Measurements from ENCODE around the gene MVD.
A peak's percentile ranks its signal among the peaks of the same experiment; 100 is the strongest.
"Not testable (repeated sequence)": the region's sequence is repeated elsewhere in the genome, so short reads cannot be mapped to it uniquely, and the experiment has no call there.

The MVD gene

DNA sequence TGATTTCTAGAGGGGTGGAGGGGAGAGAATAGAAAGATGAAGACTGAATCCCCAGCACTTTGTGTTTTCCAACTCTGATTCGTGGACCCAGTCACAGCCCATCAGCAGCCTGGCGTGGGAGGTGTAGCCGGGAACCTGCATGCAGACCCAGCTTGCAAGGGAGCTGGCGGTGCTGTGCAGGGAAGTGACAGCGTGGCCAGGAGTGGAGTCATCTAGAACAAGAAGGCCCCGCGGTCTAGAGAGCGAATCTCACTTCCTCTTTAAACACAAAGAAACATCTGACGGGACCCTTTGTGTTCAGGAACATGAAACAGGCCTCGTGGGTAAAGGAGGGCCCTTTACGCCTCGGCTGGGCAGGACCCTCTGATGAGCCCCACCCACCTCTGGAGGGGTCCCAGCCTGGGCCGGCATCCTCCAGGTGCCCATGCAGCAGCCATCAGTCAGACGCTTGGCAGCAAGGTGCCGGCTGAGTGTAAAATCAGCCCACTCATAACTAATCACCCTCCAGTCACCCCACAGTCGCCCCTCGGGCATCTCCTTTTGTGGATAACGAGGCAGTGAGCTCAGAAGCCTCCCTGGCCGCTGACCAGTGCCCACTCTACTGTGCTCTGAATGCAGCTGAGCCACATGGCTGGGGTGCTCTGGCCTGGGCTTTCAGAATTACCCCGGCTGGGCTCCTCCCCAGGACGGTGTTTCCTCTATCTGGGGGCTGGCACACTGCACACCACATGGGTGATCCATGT, 19.0 kb upstream of the MVD start:
- peak; percentile 56 for DNase-seq (ENCODE audit: low read depth)

DNA sequence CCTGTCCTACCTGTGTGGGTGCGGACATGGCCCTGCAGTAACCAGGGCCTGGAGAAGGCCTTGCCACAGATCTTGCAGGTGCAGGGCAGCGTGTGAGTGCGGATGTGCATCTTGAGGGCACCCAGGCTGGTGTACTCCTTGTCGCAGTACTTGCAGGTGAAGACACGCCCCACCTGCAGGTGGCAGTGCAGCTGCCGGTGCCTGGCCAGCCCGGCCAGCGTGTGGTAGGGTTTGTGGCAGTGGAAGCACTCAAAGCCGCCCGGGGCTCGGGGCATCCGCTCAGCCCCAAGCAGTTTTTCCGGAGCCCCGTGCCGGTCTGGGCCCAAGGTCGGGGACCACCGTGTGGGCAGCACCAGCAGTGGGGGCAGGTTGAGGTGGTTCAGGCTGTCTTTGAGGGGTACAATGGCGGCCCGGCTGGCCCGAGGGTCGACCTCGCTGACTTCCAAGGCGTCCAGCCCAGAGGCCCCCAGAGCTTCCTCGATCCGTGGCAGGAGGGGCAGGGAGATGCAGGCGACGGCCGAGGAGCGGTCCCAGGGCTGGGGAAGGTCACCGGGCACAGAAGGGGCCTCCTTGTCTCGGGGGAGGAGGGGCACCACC, 18.3 kb upstream of the MVD start:
- no peak for DNase-seq (ENCODE audit: low read depth)

DNA sequence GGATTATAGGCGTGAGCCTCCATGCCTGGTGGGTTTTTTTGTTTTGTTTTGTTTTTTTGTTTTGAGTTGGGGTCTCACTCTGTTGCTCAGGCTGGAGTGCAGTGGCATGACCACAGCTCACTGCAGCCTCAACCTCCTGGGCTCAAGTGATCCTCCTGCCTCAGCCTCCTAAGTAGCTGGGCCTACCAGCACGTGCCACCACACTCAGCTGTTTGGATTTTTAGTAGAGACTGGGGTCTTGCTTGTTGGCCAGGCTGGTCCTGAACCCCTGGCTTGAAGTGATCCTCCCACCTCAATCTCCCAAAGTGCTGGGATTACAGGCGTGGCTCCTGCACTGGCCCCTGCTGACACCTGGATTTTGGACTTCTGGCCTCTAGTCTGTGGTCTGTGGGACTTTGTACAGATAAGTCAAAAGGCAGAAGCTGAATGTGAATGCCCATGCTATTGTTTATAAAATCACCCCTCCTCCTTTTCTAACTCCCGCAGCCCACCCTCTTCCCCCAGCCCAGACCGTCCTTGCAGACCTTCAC, 17.7 kb upstream of the MVD start:
- no peak for DNase-seq (ENCODE audit: low read depth)

DNA sequence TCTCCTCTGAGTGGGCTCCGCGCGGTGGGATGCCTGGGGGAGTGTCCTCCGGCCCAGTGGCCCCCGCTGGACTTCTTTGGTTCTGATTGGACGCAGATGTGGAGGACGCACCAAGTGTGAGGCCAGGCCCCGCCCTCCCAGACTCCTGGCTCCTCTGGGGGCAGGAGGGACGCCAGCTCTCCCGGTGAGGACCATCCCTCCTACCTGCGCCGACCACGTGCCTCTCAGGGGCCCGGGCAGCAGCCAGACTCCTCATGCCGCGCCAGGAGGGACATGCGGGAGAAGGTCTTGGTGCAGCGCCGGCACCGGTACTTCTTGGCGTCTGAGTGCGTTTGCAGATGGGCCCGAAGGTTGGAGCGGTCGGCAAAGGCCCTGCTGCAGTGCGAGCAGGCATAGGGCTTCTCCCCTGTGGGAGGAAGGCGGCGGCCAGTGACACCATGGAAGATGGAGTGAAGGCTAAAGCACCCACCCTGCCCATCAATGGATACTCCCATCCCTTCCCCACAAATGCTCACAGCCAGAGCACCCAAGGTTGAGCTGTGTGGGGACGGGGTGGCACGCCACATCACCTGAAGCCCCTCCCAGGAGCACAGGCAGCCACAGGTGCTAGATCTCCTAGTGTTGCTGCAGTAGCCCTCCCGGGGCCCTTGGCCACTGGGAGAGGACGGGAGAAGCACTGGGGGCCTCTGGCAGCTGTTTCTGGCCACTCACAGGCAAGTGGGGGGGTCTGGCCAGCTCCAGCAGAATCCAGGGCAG, 15.5 kb upstream of the MVD start:
- no peak for DNase-seq (ENCODE audit: low read depth)

DNA sequence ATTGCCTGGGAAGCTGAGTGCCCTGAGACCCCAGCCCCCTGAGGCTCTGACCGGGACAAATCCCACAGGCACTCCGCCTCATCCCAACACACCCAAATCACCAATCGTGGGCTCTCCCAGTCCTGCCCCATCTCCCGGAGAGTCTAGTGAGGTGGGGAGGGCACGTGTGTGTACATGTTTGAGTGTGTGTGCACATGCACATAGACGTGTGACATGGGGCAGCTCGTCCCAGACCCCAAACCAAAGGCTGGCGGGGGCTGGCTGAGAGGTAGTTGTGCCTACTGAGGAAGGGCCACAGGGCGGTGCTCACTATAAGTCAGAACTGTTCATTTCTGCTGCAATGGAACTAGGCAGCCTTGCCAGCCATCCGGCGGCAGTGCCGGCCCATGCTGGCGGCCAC, 14.8 kb upstream of the MVD start:
- DNase-seq (ENCODE audit: low read depth): no peak

DNA sequence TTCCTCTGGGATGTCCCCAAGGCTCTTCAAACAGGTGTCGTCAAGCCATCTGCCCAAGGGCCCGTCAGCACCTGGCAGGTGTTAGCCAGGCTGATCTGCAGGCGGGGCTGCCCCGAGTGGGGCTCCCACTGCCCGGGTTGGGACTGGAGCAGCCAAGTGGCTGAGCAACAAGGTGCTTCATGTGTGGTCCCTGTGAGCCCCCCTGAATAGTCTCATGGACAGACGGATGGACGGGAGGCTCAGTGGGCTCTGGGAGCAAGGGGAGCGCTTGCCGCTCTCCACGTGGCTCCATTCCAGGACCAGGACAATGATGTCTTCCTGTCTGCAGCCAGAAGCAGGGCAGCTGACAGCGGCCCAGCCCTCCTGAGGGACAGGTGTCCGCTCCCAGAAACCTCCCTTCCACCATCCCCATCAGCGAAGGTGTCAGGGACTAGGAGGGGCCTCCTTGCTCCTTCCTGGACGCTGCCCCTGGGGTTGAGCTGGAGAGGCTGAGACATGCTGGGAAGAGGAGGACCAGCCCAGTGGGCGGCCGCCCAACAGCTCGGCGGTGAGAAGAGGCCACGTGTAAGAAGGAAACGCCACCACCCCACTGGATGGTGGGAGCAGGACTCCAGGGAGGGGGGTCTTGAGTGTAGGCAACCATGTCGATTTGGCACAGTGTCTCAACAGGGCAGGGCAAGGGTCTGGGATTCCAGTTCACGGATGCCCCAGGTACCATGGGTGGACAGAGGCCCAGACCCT, 13.8 kb upstream of the MVD start:
- no peak for DNase-seq (ENCODE audit: low read depth)

DNA sequence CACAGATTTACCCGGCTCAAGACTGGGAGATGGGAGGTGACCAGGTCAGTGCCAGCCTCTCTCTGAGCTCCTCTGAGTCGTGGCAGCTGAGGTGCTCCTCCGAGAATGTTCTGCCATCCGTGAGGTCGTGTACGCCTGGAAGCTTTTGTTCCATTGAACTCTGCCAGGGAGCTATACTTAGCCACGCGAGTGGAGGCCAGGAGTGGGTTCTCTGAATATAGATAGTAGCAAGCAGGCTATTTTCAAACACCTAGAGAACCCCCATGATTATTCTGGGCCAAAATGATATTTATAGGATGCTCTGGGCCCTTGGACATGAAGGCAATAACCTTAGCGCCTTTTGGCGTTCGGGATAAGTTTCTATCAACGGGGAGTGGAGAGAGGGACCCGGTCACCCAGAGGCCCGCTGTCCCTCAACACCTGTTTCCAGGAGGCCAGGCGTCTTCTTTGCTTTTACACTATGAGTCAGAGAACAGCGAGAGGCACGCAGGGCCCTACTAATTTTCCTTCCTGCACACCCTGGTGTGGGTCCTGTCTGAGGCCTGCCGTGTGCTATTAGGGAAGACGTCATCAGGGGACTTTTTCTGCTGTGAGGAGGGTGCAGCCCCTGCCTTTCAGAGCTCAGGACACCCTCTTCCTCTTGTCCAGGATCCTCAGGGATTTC, 11.0 kb upstream of the MVD start:
- no peak for DNase-seq (ENCODE audit: low read depth)

DNA sequence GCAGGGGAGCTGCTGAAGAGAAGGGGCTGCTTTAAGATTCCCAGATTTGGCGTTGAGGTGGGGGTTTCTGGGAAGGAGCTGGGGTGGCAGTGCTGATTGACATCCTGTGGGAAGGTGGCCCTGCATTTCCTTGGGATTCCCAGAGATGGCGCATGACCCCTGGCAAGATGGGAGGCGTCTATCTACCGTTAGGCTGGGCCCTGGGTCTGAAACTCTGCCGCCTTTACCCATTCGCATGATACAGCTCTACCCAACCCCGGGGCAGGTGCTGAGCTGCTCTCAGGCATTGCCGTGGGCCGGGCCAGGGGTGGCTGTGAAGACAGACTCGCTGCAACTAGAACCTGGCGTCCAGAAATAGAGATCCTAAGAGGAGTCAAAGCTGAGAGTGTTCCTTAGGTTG, 9.9 kb upstream of the MVD start:
- no peak for DNase-seq (ENCODE audit: low read depth)

DNA sequence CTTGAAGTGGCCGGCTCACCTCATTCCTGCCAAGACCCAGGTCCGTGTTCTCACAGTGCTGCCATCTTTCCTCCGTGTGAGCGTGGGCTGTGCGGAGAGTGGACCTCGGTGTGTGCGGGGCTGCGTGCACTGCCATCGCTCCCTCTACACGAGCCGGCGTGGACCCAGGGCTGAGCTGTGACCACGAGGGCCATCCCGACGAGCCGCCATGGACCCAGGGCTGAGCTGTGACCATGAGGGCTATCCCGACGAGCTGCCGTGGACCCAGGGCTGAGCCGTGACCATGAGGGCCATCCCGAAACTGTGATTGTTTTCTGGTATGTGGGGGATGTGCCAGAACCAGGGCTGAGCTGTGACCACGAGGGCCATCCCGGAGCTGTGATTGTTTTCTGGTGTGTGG, 8.9 kb upstream of the MVD start:
- DNase-seq (ENCODE audit: low read depth): no peak

DNA sequence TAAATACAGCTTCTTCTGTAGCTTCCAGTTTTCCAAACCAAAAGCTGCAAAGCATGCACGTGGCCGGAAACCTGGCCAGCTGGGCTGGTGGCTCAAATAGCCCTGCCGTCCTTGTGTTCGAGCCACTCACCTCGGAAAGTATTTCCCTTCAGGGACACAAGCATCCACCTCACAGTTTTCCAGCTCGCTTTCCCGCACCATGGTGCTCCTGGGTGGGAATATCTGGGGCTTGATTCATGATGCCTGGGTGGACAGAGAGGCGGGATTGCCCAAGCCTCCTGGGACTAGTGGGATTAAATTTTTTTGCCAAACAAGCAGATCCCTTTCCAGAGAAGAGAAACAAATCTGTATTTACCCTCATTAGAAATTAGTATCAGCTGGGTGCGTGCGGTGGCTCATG, 7.1 kb upstream of the MVD start:
- no peak for DNase-seq (ENCODE audit: low read depth)

DNA sequence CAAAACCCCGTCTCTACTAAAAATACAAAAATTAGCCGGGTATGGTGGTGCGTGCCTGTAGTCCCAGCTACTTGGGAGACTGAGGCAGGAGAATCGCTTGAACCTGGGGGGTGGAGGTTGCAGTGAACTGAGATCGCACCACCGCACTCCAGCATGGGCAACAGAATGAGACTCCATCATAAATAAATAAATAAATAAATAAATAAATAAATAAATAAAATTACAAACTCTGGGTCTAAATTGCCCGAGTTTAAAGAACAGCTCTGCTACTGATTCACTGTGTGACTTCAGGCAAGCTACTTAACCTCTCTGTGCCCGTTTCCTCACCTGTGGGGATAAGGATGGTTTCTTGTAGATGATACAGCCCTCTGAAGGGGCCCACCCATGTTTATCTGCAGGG, 6.6 kb upstream of the MVD start:
- not testable (repeated sequence) for DNase-seq (ENCODE audit: low read depth)

DNA sequence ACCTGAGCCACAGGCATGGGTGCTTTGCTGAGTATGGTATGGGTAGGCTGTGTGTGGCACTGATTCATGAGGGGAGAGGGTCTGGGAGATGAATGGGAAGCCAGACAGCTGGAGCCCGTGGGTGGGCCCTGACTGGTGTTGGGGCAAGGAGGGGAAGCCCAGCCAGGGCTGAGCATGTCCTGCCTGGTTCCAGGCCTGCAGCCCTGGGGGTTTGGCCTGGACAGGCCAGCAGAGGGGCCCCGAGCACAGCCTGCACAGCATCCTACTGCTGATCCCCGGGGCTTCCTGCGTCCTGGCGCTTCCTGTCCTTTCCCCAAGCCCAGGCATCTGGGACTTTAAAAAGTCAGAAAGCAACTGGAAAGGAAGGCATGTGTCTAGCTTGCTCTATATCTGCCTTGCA, 4.6 kb upstream of the MVD start:
- DNase-seq (ENCODE audit: low read depth): no peak

DNA sequence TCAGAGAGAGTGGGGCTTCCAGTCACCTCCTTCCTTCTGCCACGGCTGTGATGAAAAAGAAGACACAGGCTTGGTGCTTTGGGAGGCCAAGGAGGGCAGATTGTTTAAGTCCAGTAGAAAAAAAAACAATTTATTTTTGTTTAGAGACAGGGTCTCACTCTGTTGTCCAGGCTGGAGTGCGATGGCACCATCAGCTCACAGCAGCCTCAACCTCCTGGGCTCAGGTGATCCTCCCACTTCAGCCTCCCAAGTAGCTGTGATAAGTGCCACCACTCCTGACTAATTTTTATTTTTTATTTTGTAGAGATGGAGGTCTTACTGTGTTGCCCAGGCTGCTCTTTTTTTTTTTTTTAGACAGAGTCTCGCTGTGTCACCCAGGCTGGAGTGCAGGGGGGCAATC, 2.7 kb upstream of the MVD start:
- DNase-seq (ENCODE audit: low read depth): no peak

DNA sequence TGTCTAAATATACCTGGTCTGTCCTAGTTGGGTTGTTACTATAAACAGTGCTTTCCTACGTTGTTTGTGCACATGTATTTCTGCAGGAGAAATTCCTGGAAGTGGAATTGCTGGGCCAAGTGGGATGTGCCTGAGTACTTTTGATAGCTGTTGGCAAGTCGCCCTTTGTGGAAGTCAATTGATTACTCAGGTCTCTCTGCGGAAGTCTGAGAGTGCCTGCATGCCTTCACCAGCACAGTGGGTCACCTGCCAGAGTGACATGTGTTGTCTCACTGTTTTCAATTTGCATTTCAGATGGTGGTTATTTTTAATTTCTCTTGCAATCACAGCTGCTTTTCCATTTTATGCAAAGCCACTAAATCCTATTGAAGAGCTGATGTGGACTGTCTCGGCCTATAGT, 2.3 kb upstream of the MVD start:
- DNase-seq (ENCODE audit: low read depth): no peak

DNA sequence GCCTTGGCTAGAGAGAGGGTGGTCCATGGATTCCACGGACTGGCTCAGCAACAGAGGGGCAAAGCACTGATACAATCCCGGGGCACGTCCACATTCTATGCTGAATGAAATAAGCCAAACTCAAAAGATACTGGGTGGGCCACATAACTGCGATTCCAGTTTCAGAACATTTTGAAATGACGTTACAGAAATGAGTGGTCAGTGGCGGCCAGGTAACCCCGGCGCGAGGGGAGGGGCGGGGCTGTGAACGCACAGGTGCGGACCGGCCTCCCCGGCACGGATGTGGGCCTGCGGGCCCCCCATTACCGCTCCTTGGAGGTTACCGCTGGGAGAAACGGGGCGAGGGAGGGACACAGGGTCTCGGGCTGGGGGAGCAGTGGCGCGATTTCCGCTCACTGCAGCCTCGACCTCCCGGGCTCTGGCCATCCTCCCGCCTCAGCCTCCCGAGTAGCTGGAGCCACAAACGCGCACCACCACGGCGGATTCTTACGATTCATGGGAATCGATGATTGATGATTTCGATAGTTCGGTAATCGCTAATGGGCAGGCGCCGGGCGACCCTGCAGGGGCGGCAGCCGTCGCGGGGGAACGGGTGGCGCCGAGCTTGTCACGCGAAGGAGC, 559 bp downstream of the MVD start:
- DNase-seq (ENCODE audit: low read depth): no peak

DNA sequence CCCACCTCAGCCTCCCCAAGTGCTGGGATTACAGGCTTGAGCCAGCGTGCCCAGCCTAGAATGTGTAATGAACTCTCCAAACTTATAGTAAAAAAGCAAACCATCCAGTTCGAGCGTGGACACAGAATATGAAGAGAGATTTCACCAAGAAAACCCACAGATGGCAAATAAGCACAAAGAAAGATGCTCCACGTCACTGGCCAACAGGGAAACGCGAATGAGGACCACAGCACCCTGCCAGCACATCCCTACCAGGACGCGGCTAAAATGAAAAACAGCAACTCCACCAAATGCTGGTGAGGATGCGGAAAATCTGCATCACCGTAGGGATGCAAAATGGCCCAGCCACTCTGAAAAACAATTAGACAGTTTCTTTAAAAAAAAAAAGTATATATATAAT, 1.4 kb downstream of the MVD start:
- DNase-seq (ENCODE audit: low read depth): no peak

DNA sequence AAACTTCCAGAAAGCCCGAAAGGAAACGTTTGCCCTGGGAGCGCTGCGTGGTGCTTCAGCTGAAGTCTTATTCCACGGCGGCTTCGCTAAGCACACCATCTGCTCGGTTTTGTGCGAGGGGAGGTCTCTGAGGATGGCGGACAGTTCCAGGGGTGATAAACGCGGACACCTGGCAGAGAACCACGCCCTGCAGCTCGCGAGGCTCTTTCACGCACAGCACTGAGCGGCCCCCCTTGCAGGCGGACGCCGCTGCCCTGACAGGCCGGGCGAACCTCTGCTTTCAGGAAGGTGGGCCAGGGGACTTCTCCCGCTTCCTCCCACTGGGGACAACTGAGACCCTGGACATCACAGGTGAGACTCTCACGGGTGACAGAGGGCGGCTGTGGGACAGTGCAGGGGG, 3.7 kb downstream of the MVD start:
- DNase-seq (ENCODE audit: low read depth): no peak

DNA sequence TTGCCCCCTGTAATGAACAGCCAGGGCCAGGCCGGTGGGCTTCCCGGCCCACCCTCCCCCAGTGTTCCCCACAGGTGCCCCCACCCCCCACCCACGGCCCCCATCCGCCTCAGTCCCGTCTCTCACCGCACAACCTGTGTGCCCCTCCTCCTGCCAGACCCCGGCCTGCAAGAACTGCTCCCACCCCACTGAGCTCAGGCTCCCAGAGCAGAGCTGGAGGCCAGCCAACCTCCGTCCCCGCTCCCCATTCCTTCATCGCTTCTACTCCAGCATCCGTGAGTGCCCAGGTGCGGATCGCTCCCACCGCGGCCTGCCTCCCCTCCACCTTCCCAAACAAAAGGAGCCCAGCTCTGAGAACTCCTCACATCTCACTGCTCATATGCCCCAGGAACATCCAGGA, 4.2 kb downstream of the MVD start:
- DNase-seq (ENCODE audit: low read depth): no peak

DNA sequence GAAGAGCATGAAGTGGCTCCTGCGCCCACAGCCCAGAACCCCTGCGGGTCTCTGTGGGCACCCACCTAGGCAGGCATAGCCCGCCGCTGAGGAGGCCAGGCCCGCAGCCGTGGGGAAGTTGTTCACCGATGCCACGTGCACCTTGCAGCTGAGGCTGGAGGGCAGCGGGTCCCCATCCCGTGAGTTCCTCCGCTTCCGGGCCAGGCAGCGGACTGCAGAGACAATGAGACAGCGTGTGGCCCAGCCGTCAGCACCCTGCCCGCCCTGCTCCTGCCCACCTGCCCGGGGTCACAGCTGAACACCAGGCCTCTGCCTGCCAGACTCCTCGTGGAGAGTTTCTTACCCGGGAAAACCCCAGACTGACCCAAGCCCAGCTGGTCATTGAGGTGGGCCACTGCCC, 5.5 kb downstream of the MVD start:
- DNase-seq (ENCODE audit: low read depth): no peak

DNA sequence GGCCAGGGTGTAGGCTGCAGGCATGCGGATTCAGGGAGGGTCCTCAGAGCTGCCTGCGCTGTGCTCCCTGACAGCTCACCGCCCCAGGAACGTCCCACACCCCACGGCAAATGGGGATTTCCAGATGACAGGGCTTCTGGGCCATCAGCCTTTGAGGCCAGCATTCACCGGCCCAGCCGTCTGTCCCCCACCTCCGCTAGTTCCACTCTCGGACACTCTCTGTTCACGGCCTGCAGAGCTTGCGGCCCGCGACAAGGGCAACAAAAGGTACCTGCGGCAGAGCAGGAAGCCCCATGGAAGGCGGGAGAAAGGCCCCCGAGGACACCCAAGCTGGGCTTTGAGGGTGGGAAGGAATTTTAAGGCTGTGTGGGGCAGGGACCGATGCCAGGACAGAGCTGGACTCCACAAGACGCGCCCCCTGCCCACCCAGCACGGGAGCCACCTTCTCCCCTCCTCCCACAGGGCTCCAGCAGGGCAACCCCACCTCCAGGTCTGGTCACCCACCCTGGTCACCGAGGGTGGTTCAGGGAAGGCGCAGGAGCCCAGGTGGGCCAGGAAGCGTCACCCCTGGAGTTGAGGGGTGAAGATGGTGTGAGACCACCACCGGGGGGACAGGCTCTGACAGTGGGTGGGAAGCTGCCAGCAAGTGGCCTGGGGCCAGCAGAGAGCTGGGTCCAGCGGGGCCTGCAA, 6.5 kb downstream of the MVD start:
- DNase-seq (ENCODE audit: low read depth): no peak

DNA sequence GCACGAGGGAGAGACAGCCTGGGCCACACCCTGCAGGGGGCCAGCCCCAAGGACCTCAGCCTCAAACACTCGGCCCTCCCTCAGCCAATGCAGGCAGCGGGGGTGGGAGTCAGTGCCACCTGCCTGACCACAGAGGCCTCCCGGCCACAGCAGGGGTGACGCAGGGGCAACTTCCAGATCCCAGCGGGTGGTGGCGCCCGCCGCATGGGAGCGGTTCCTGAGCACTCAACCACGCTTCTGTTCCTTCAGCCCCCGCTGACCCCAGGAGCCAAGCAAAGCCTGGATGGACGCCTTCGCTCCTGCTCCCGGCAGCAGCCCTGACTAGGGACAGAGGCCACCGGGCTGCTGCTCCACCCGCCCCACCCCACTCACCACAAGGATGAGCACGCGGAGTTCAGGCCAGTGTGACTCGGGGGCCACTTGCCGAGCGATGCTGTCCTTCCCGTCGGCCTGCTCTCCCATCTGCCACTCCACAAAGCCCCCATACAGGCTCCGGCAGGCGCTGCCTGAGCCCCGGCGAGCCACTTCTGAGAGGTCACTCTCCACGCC, 7.1 kb downstream of the MVD start:
- DNase-seq (ENCODE audit: low read depth): no peak
